Activated CD8-positive, alpha-beta memory T cell treated with anti-CD3 and anti-CD28 coated beads, Interleukin-2, amount 10 ng/mL, durations not matched to agents 7 days and 5 days (primary cell): ENCODE data around the gene PDZRN4. TPM values are rescaled to one million over a fixed set of nuclear protein-coding genes. Genes with fewer than 3 reads are reported as not detected.

Source experiments
- ATAC-seq: fragments of 150-1000 bp; cut with Tn5 transposase; one replicate; pipeline ENCODE4 v1.10.0; 2021; ENCODE audit warnings: moderate library complexity
- CTCF ChIA-PET: fragments of 350-600 bp; sonication (Branson Sonifier 250); formaldehyde crosslinking; loops from one replicate; lab custom pipeline; 2021; ENCODE audit warnings: antibody characterized with exemption; lab: Charles Lee
- DNase-seq: peaks from one replicate; pipeline ENCODE4 v3.0.0-alpha.2; 2020
- H3K27ac Mint-ChIP-seq: one replicate; pipeline ENCODE4 v1.8.0; 2021; ENCODE audit warnings: mild to moderate bottlenecking, mixed read lengths
- H3K27me3 Mint-ChIP-seq: one replicate; pipeline ENCODE4 v1.8.0; 2021; ENCODE audit warnings: mixed read lengths
- H3K36me3 Mint-ChIP-seq: one replicate; pipeline ENCODE4 v1.8.0; 2021; ENCODE audit warnings: mild to moderate bottlenecking, mixed read lengths
- H3K4me1 Mint-ChIP-seq: one replicate; pipeline ENCODE4 v1.8.0; 2021; ENCODE audit warnings: mixed read lengths
- H3K4me3 Mint-ChIP-seq: one replicate; pipeline ENCODE4 v1.8.0; 2021; ENCODE audit warnings: mild to moderate bottlenecking, moderate library complexity, mixed read lengths
- H3K9me3 Mint-ChIP-seq: one replicate; pipeline ENCODE4 v1.8.0; 2022; ENCODE audit warnings: low read depth, mixed read lengths
- total RNA-seq, 2 experiments: library from RNA; stranded (reverse); gene quantifications; one replicate each; pipeline ENCODE4 v1.2.3, GENCODE V29; 2021

The PDZRN4 gene
- total RNA-seq, 2 experiments from 2014 or later = not detected

GRCh38 chr12:41438854-41439541 lies 250.9 kb downstream of the PDZRN4 start:
- Mint-ChIP-seq H3K9me3 (no peaks in the 10 kb centered on the region), H3K4me1 (peaks cover 4% of the 10 kb centered on the region), H3K27me3 (peaks cover 2% of the 10 kb centered on the region), H3K27ac (no peak overlapping the region), H3K4me3 (no peak overlapping the region), H3K36me3 (no peaks in the 10 kb centered on the region)
- ATAC-seq (no peak), DNase-seq (no peak)
- CTCF ChIA-PET = no interaction called here

GRCh38 chr12:41439801-41440200 lies 251.7 kb downstream of the PDZRN4 start:
- ATAC-seq (no peak), DNase-seq (no peak)
- Mint-ChIP-seq H3K4me3 (no peak overlapping the region), H3K36me3 (no peaks in the 10 kb centered on the region), H3K27me3 (peaks cover 2% of the 10 kb centered on the region), H3K27ac (no peak overlapping the region), H3K4me1 (peaks cover 4% of the 10 kb centered on the region), H3K9me3 (no peaks in the 10 kb centered on the region)
- CTCF ChIA-PET = interaction anchor here (1.6 kb wide), 1 partner anchor 33 kb away, joined by 3 read pairs; no protein-coding TSS in a partner anchor

- no peaks in the 10 kb centered on the region for H3K27me3 Mint-ChIP-seq
- CTCF ChIA-PET = interaction anchor here (1.6 kb wide), 1 partner anchor 34 kb away, joined by 3 read pairs; no protein-coding TSS in a partner anchor
- no peaks in the 10 kb centered on the region for H3K9me3 Mint-ChIP-seq
- H3K27ac Mint-ChIP-seq = no peak overlapping the region
- peaks cover 4% of the 10 kb centered on the region for H3K4me1 Mint-ChIP-seq
- H3K4me3 Mint-ChIP-seq = no peak overlapping the region
- H3K36me3 Mint-ChIP-seq = no peaks in the 10 kb centered on the region
- ATAC-seq = no peak
- no peak for DNase-seq
Measured at GRCh38 chr12:41441180-41441579, 253.1 kb downstream of the PDZRN4 start.

GRCh38 chr12:41442896-41443295 lies 254.8 kb downstream of the PDZRN4 start:
- Mint-ChIP-seq H3K4me1 (peaks cover 2% of the 10 kb centered on the region), H3K27me3 (peaks cover 3% of the 10 kb centered on the region), H3K9me3 (no peaks in the 10 kb centered on the region), H3K27ac (no peak overlapping the region), H3K36me3 (no peaks in the 10 kb centered on the region), H3K4me3 (no peak overlapping the region)
- CTCF ChIA-PET = no interaction called here
- no peak for DNase-seq
- ATAC-seq = no peak

GRCh38 chr12:41443690-41444089 lies 255.6 kb downstream of the PDZRN4 start:
- CTCF ChIA-PET = no interaction called here
- ATAC-seq (no peak), DNase-seq (no peak)
- no peak overlapping the region for H3K4me3 Mint-ChIP-seq
- no peaks in the 10 kb centered on the region for H3K36me3 Mint-ChIP-seq
- no peaks in the 10 kb centered on the region for H3K9me3 Mint-ChIP-seq
- H3K4me1 Mint-ChIP-seq = no peaks in the 10 kb centered on the region
- no peak overlapping the region for H3K27ac Mint-ChIP-seq
- H3K27me3 Mint-ChIP-seq = peaks cover 3% of the 10 kb centered on the region

GRCh38 chr12:41452838-41453407 lies 264.8 kb downstream of the PDZRN4 start:
- Mint-ChIP-seq H3K4me3 (no peak overlapping the region), H3K4me1 (no peaks in the 10 kb centered on the region), H3K27ac (no peak overlapping the region), H3K36me3 (no peaks in the 10 kb centered on the region), H3K9me3 (no peaks in the 10 kb centered on the region), H3K27me3 (no peaks in the 10 kb centered on the region)
- CTCF ChIA-PET = no interaction called here
- ATAC-seq (no peak), DNase-seq (no peak)

- no peak overlapping the region for H3K27ac Mint-ChIP-seq
Measured at GRCh38 chr12:41453409-41453808, 265.3 kb downstream of the PDZRN4 start.

GRCh38 chr12:41459111-41459905 lies 271.2 kb downstream of the PDZRN4 start:
- ATAC-seq (no peak), DNase-seq (no peak)
- Mint-ChIP-seq H3K4me1 (no peaks in the 10 kb centered on the region), H3K9me3 (no peaks in the 10 kb centered on the region), H3K27ac (no peak overlapping the region), H3K36me3 (no peaks in the 10 kb centered on the region), H3K4me3 (no peak overlapping the region), H3K27me3 (peaks cover 4% of the 10 kb centered on the region)
- CTCF ChIA-PET = no interaction called here

More at GRCh38 chr12:41453409-41453808, 265.3 kb downstream of the PDZRN4 start:
- no peaks in the 10 kb centered on the region for H3K9me3 Mint-ChIP-seq
- CTCF ChIA-PET = no interaction called here
- H3K27me3 Mint-ChIP-seq = no peaks in the 10 kb centered on the region
- no peaks in the 10 kb centered on the region for H3K4me1 Mint-ChIP-seq
- DNase-seq (no peak), ATAC-seq (no peak)
- no peaks in the 10 kb centered on the region for H3K36me3 Mint-ChIP-seq
- no peak overlapping the region for H3K4me3 Mint-ChIP-seq

- Mint-ChIP-seq H3K36me3 (no peaks in the 10 kb centered on the region), H3K27ac (no peak overlapping the region), H3K9me3 (no peaks in the 10 kb centered on the region), H3K4me3 (no peak overlapping the region), H3K4me1 (no peaks in the 10 kb centered on the region), H3K27me3 (peaks cover 4% of the 10 kb centered on the region)
- DNase-seq (no peak), ATAC-seq (no peak)
- CTCF ChIA-PET = no interaction called here
Measured at GRCh38 chr12:41459906-41460214, 271.7 kb downstream of the PDZRN4 start.

- Mint-ChIP-seq H3K4me3 (no peak overlapping the region), H3K9me3 (no peaks in the 10 kb centered on the region), H3K4me1 (no peaks in the 10 kb centered on the region), H3K27me3 (peaks cover 4% of the 10 kb centered on the region), H3K36me3 (no peaks in the 10 kb centered on the region), H3K27ac (no peak overlapping the region)
- DNase-seq = no peak
- CTCF ChIA-PET = no interaction called here
- ATAC-seq = no peak
Measured at GRCh38 chr12:41460906-41461305, 272.8 kb downstream of the PDZRN4 start.

GRCh38 chr12:41462312-41462711 lies 274.2 kb downstream of the PDZRN4 start:
- CTCF ChIA-PET = no interaction called here
- H3K36me3 Mint-ChIP-seq = no peaks in the 10 kb centered on the region
- no peak overlapping the region for H3K27ac Mint-ChIP-seq
- no peaks in the 10 kb centered on the region for H3K9me3 Mint-ChIP-seq
- H3K27me3 Mint-ChIP-seq = peaks cover 4% of the 10 kb centered on the region
- no peaks in the 10 kb centered on the region for H3K4me1 Mint-ChIP-seq
- ATAC-seq (no peak), DNase-seq (no peak)
- no peak overlapping the region for H3K4me3 Mint-ChIP-seq

- H3K9me3 Mint-ChIP-seq = no peaks in the 10 kb centered on the region
- CTCF ChIA-PET = no interaction called here
- no peak overlapping the region for H3K4me3 Mint-ChIP-seq
- ATAC-seq (no peak), DNase-seq (no peak)
- H3K36me3 Mint-ChIP-seq = no peaks in the 10 kb centered on the region
- H3K4me1 Mint-ChIP-seq = no peaks in the 10 kb centered on the region
- peaks cover 4% of the 10 kb centered on the region for H3K27me3 Mint-ChIP-seq
- no peak overlapping the region for H3K27ac Mint-ChIP-seq
Measured at GRCh38 chr12:41465526-41465925, 277.4 kb downstream of the PDZRN4 start.

- peaks cover 4% of the 10 kb centered on the region for H3K27me3 Mint-ChIP-seq
- H3K27ac Mint-ChIP-seq = no peak overlapping the region
- no peaks in the 10 kb centered on the region for H3K36me3 Mint-ChIP-seq
- ATAC-seq (no peak), DNase-seq (no peak)
- H3K4me1 Mint-ChIP-seq = no peaks in the 10 kb centered on the region
- H3K9me3 Mint-ChIP-seq = no peaks in the 10 kb centered on the region
- H3K4me3 Mint-ChIP-seq = no peak overlapping the region
- CTCF ChIA-PET = no interaction called here
Measured at GRCh38 chr12:41466300-41466699, 278.2 kb downstream of the PDZRN4 start.

- Mint-ChIP-seq H3K27me3 (peaks cover 3% of the 10 kb centered on the region), H3K4me1 (no peaks in the 10 kb centered on the region), H3K9me3 (no peaks in the 10 kb centered on the region), H3K4me3 (no peak overlapping the region), H3K36me3 (no peaks in the 10 kb centered on the region), H3K27ac (no peak overlapping the region)
- DNase-seq = no peak
- no peak for ATAC-seq
- CTCF ChIA-PET = no interaction called here
Measured at GRCh38 chr12:41466802-41467201, 278.7 kb downstream of the PDZRN4 start.
